SK-N-DZ (cell line): Measurements from ENCODE around the gene CWC22.
"Not testable (repeated sequence)": the region's sequence is repeated elsewhere in the genome, so short reads cannot be mapped to it uniquely, and the experiment has no call there.

Experiments
- DNase-seq: peaks from one replicate; pipeline ENCODE4 v3.0.0-alpha.2; 2015; ENCODE audit warnings: low spot score

The CWC22 gene

GRCh38 chr2:179952658-179953057, 54.4 kb downstream of the CWC22 start:
- DNase-seq: no peak

- no peak for DNase-seq
Measured at GRCh38 chr2:179951680-179952079, 55.4 kb downstream of the CWC22 start.

- DNase-seq: no peak
Measured at GRCh38 chr2:179950391-179950790, 56.7 kb downstream of the CWC22 start.

- DNase-seq: no peak
Measured at GRCh38 chr2:179949438-179949837, 57.7 kb downstream of the CWC22 start.

GRCh38 chr2:179948058-179948457, 59.0 kb downstream of the CWC22 start:
- no peak for DNase-seq

- peak; percentile 55 for DNase-seq
Measured at GRCh38 chr2:179946810-179947615, 60.1 kb downstream of the CWC22 start.

GRCh38 chr2:179946346-179946745, 60.8 kb downstream of the CWC22 start:
- DNase-seq: no peak

- DNase-seq: no peak
Measured at GRCh38 chr2:179939259-179939658, 67.8 kb downstream of the CWC22 start.

- no peak for DNase-seq
Measured at GRCh38 chr2:179938026-179938425, 69.1 kb downstream of the CWC22 start.

GRCh38 chr2:179936654-179937053, 70.4 kb downstream of the CWC22 start:
- peak; percentile 15 for DNase-seq

- DNase-seq: no peak
Measured at GRCh38 chr2:179936141-179936540, 71.0 kb downstream of the CWC22 start.

- DNase-seq: no peak
Measured at GRCh38 chr2:179932786-179933185, 74.3 kb downstream of the CWC22 start.

- DNase-seq: no peak
Measured at GRCh38 chr2:179931502-179931901, 75.6 kb downstream of the CWC22 start.

- not testable (repeated sequence) for DNase-seq
Measured at GRCh38 chr2:179929997-179930396, 77.1 kb downstream of the CWC22 start.

- no peak for DNase-seq
Measured at GRCh38 chr2:179927041-179927440, 80.1 kb downstream of the CWC22 start.

GRCh38 chr2:179925713-179926112, 81.4 kb downstream of the CWC22 start:
- DNase-seq: no peak

- DNase-seq: no peak
Measured at GRCh38 chr2:179917272-179917671, 89.8 kb downstream of the CWC22 start.

- DNase-seq: no peak
Measured at GRCh38 chr2:179915395-179915992, 91.6 kb downstream of the CWC22 start.

GRCh38 chr2:179913809-179914208, 93.3 kb downstream of the CWC22 start:
- DNase-seq: no peak

- DNase-seq: no peak
Measured at GRCh38 chr2:179911569-179911968, 95.5 kb downstream of the CWC22 start.

GRCh38 chr2:179910735-179911113, 96.4 kb downstream of the CWC22 start:
- DNase-seq: no peak

GRCh38 chr2:179909845-179910734, 97.0 kb downstream of the CWC22 start:
- no peak for DNase-seq
